Neural crest cell (in vitro differentiated cells): Measurements from ENCODE around the gene STN1. TPM values are rescaled to one million over a fixed set of nuclear protein-coding genes. Genes with fewer than 3 reads are reported as not detected.

Experiments
- DNase-seq: peaks from one replicate; pipeline ENCODE4 v3.0.0; 2021; ENCODE audit warnings: low read depth, mixed read lengths, low spot score
- H3K27ac Mint-ChIP-seq: one replicate; pipeline ENCODE4 v1.8.0; 2021; ENCODE audit warnings: mild to moderate bottlenecking, mixed read lengths; ENCODE audit not compliant: unreplicated experiment
- H3K27me3 Mint-ChIP-seq: 2 replicates; pipeline ENCODE4 v1.8.0; 2021; ENCODE audit warnings: low read depth, mild to moderate bottlenecking, mixed read lengths
- H3K36me3 Mint-ChIP-seq: 2 replicates; pipeline ENCODE4 v1.8.0; 2021; ENCODE audit warnings: low read depth, mild to moderate bottlenecking, mixed read lengths
- H3K4me1 Mint-ChIP-seq: 2 replicates; pipeline ENCODE4 v1.8.0; 2021; ENCODE audit warnings: mixed read lengths
- H3K4me3 Mint-ChIP-seq: one replicate; pipeline ENCODE4 v1.8.0; 2021; ENCODE audit warnings: mild to moderate bottlenecking, mixed read lengths
- H3K9me3 Mint-ChIP-seq: 2 replicates; pipeline ENCODE4 v1.8.0; 2021; ENCODE audit warnings: mixed read lengths
- total RNA-seq: library from RNA; stranded (reverse); gene quantifications from 2 replicates; pipeline ENCODE4 v1.2.1, GENCODE V29; 2021
- TF ChIP-seq, protein P1 (sequence below): fragments of 200-600 bp; sonication (generic); conservative IDR thresholded peaks from 2 replicates; pipeline ENCODE4 v1.5.0; 2021; ENCODE audit warnings: antibody characterized with exemption, mild to moderate bottlenecking

STN1 gene
- total RNA-seq, 1 donor from 2014 or later: 11.9 TPM

DNA sequence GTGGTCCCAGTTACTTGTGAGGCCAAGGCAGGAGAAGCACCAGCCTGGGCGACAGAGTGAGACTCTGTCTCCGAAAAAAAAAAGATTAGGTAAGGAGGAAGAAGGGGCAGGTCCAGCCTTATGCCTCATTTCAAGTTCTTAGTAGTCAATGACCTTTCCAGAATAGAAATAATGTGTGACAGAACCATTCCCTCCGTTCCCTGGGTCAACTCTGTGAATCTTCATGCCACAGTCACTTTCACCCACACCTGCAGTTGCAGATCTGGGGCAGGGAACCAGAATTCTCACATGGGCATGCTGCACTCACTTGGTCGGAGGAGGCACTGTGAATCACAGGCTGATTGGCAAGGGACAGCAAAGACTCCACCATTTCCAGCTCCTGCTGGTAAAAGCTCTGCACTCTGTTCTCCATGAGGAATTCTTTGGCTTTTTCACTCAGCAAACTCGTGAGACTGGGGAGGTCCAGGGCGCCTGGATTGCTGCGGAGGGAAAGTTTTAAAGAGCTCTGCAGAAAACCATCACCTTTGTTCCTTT is 20.7 kb downstream of the STN1 start:
- no peak for DNase-seq
- Mint-ChIP-seq H3K27ac (no peak overlapping the region), H3K4me1 (peaks cover 26% of the 10 kb centered on the region), H3K9me3 (no peaks in the 10 kb centered on the region), H3K36me3 (peaks cover 3% of the 10 kb centered on the region), H3K4me3 (no peak overlapping the region), H3K27me3 (no peaks in the 10 kb centered on the region)
- TF ChIP-seq, protein P1, sequence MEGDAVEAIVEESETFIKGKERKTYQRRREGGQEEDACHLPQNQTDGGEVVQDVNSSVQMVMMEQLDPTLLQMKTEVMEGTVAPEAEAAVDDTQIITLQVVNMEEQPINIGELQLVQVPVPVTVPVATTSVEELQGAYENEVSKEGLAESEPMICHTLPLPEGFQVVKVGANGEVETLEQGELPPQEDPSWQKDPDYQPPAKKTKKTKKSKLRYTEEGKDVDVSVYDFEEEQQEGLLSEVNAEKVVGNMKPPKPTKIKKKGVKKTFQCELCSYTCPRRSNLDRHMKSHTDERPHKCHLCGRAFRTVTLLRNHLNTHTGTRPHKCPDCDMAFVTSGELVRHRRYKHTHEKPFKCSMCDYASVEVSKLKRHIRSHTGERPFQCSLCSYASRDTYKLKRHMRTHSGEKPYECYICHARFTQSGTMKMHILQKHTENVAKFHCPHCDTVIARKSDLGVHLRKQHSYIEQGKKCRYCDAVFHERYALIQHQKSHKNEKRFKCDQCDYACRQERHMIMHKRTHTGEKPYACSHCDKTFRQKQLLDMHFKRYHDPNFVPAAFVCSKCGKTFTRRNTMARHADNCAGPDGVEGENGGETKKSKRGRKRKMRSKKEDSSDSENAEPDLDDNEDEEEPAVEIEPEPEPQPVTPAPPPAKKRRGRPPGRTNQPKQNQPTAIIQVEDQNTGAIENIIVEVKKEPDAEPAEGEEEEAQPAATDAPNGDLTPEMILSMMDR: no peak

DNA sequence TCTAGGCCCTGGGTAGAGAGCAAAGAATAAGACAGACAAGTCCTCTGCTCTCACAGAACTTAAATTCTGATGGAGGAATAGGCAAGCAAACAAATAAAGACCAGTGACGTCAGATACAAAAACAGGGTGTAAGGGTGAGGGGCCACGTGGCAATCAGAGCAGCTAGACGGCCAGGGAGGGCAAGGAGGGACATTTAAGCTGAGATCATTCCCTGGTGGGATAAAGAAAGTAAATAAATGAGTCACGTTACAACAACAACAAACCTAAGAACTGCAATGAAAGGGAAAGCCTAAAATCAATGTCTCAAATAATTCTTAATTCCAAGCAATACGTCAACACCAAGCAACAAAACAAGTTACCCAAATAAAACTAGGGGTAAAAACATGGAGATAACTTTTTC is 21.8 kb downstream of the STN1 start:
- Mint-ChIP-seq H3K9me3 (no peaks in the 10 kb centered on the region), H3K27me3 (no peaks in the 10 kb centered on the region), H3K36me3 (peaks cover 3% of the 10 kb centered on the region), H3K27ac (no peak overlapping the region), H3K4me1 (peaks cover 26% of the 10 kb centered on the region), H3K4me3 (no peak overlapping the region)
- no peak for DNase-seq
- TF ChIP-seq, protein P1: no peak

DNA sequence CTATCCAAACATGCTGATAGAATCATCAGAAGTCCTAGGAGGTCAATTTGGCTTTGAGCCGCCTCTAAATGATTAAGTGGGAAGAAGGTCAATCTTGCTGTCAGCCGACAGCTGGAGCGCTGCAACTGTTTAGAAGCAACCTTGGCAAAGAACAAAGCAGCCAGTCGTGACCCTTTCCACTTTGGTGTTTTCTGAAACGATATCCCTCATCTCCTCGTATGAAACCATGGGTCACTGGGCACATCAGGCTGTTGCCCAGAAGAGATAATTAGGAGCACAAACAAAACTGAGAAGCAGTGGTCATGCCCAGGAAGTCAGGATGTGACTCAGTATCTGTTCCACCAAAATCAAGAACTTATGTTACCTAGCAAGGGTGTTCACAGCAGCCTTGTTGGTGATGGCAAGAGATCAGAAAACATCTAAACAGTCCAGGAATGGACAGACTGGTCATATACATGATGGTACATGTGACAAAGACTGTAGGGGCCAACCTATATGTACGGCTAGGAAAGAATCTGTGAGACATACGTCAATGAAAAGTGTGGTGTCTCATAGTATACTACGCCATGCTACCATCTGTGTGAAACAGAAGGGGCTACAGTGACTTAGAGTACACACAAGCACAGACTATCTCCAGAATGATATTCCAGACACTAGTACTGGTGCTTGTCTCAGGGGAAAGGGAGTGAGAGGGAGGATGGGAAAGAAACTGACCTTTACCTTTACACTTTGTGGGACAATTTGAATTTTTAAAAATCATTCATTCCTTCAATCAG is 22.4 kb downstream of the STN1 start:
- TF ChIP-seq, protein P1: no peak
- H3K36me3 Mint-ChIP-seq: peaks cover 3% of the 10 kb centered on the region
- DNase-seq: no peak
- no peaks in the 10 kb centered on the region for H3K9me3 Mint-ChIP-seq
- no peak overlapping the region for H3K27ac Mint-ChIP-seq
- H3K27me3 Mint-ChIP-seq: no peaks in the 10 kb centered on the region
- H3K4me3 Mint-ChIP-seq: no peak overlapping the region
- peaks cover 26% of the 10 kb centered on the region for H3K4me1 Mint-ChIP-seq

DNA sequence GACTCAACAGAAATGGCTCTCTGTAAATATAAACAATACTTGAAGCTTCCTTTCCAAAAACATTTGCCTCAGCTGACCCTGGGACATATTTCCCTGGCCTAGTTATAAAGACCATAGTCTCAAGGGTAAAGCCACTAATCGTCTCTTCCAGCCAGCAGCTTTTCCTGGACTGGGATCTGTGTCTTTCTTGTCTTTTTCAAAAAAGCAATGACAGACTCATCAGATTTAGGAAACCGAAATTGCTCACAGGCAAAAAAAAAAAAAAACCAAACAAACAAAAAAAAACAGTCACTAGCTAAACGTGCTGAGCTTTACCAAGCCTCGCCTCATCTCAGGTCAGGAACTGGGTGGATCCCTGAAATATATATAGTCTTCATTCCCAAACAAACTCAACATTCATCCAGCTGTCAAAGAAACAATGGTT is 23.5 kb downstream of the STN1 start:
- H3K27me3 Mint-ChIP-seq: no peaks in the 10 kb centered on the region
- TF ChIP-seq, protein P1: no peak
- no peak overlapping the region for H3K4me3 Mint-ChIP-seq
- no peak for DNase-seq
- peaks cover 3% of the 10 kb centered on the region for H3K36me3 Mint-ChIP-seq
- no peak overlapping the region for H3K27ac Mint-ChIP-seq
- no peaks in the 10 kb centered on the region for H3K9me3 Mint-ChIP-seq
- peaks cover 26% of the 10 kb centered on the region for H3K4me1 Mint-ChIP-seq

DNA sequence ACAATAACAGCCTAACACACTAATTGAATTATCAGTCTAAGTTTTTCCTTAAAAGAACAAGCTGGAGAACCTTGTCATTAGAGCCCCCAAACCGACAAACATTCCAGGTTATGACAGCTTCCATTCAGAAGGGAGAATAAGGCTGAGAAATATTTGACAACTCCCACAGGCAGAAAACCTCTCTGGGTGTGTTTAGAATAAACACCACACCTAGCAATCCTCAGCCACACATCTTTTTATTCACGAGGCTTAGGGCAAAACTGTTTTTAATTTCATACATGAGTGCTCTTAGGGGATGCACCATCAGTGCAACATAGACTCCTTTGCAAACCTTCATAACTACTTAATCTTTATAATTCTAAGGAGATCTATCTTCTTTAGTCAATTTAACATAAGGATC is 24.2 kb downstream of the STN1 start:
- TF ChIP-seq, protein P1: no peak
- Mint-ChIP-seq H3K4me3 (no peak overlapping the region), H3K9me3 (no peaks in the 10 kb centered on the region), H3K27me3 (no peaks in the 10 kb centered on the region), H3K27ac (no peak overlapping the region), H3K36me3 (peaks cover 3% of the 10 kb centered on the region), H3K4me1 (peaks cover 26% of the 10 kb centered on the region)
- DNase-seq: no peak
